Measurements from ENCODE around the gene OR2AE1.

DNA sequence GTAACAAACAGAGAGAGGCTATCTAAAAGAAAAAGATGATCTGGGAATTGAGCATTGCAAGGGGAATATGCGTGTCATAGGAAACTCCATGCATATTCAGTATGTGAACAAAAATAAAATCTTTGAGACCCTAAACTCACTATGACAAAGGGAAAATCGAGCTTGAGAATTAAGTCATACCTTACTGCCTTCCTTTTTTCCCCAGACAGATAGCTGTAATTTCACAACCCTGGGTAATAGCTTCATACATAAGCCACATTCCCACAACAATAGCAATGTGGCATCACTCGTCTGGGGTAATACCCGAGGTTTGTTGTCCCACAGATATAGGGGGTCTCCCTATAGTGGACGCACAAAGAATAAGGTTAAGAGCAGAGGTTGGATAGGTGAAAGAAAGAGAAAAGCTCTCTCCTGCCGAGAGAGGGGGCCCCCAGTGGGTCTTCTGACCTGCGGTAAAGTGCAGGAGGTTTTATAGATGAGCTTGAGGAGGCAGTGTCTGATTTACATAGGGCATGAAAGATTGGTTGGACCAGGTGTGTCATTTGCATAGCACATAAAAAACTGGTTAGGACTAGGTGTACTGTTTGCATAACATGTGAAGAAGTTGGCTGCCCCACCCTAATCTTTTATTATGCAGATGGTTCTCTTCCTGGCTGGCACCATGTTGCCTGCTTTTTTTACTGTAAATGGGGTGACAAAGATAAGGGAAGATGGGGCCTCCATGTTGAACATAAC lies 37.4 kb downstream of the OR2AE1 start:
- no peak for TF ChIP-seq DPF2 (CRISPR knock-in tag; IDR thresholded peaks at IDR 0.05; ENCODE audit: borderline replicate concordance, low read depth)
- TF ChIP-seq RAD21 (CRISPR knock-in tag; IDR thresholded peaks at IDR 0.05) = no peak
- no peak for TF ChIP-seq MAFF (IDR thresholded peaks at IDR 0.05; ENCODE audit: low read depth, low read length)
- no peak for TF ChIP-seq RBAK (CRISPR knock-in tag; IDR thresholded peaks at IDR 0.05)
- TF ChIP-seq NBN (conservative IDR thresholded peaks at IDR 0.05) = no peak
